KOPT-K1 (cell line): Measurements from ENCODE around the gene CFAP100.

Source experiments
- H3K27ac ChIP-seq: fragments of 200-600 bp; sonication (generic); 2 replicates; pipeline ENCODE4 v1.5.1; 2016; ENCODE audit warnings: antibody characterized with exemption, mild to moderate bottlenecking, low read depth, low read length; ENCODE audit not compliant: poor library complexity, severe bottlenecking
- H3K36me3 ChIP-seq: fragments of 200-600 bp; sonication (generic); 2 replicates; pipeline ENCODE4 v1.5.1; 2017; ENCODE audit warnings: antibody characterized with exemption, mild to moderate bottlenecking, low read length, moderate library complexity; ENCODE audit not compliant: insufficient read depth
- H3K9me3 ChIP-seq: fragments of 200-600 bp; sonication (generic); 2 replicates; pipeline ENCODE4 v1.5.1; 2017; ENCODE audit warnings: antibody characterized with exemption, low read length, mild to moderate bottlenecking; ENCODE audit not compliant: insufficient read depth, poor library complexity, severe bottlenecking

Gene CFAP100

DNA sequence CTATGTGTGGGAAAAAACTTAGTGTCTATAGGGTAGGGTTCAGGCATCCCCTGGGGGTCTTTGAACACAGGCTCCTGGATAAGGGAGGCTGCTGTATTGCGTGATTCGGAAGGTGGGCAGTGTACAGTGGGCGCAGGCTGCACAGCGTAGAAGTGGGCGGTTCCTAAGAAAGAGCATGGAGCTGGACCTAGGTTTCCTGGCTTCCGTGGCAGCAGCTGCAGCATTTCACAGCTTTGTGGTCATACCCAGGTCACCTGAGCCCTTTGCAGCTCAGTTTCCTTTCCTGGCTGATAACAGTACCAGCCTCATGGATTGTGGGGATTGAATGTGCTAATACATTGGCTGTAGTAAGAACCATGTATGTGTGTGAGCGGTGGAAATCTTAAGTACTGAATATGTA lies 22.2 kb downstream of the CFAP100 start:
- no peaks in the 10 kb centered on the region for H3K9me3 ChIP-seq
- H3K36me3 ChIP-seq, result no peaks in the 10 kb centered on the region
- H3K27ac ChIP-seq, result no peak overlapping the region

DNA sequence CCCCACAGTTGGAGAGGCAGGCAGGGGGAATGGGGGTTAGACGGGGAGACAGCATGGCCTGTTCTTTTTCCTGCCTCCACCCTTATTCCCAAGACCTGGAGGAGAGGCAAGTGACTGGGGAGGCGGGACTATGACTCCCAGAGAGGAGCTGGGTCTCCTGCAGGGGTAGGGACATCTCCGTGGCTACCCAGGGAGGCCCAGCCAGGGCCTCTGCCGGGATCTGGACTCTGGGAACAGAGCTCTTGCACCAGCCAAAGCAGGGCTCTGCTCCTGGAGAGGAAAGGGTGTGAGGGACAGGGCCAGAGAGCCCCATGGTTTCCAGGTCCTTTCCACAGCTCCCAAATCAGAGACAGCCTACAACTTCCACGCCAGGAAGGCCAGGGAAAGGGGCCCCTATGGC lies 22.8 kb downstream of the CFAP100 start:
- no peaks in the 10 kb centered on the region for H3K36me3 ChIP-seq

DNA sequence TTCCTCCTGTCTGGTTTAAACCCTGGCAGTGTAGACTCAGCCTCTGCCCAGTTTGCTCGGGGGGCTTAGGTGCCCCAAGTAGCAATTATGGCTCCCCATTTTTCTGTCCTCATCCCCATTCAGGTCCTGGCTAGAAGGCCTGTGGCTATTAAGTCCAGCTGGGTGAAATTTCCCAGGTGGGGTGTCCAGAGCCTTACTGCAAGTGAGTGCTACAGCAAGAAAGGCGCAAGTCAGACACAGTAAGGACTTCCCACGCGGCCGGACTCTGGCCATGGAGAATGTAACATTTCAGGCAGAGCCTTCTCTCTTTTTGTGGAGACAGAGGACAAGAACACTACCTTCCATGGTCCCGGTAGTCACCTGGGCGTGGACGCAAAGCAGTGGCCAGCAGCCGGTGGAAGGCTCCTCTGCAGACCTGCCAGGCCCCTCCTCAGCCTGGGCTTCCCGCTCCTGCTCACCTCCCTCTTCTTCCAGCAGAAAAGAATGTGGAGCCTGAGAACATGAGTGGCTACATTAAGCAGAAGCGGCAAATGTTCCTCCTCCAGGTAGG lies 23.3 kb downstream of the CFAP100 start:
- H3K36me3 ChIP-seq, result no peaks in the 10 kb centered on the region
- H3K27ac ChIP-seq, result no peak overlapping the region

More for the DNA sequence above, 22.8 kb downstream of the CFAP100 start:
- Histone ChIP-seq H3K9me3 (no peaks in the 10 kb centered on the region), H3K27ac (no peak overlapping the region)

DNA sequence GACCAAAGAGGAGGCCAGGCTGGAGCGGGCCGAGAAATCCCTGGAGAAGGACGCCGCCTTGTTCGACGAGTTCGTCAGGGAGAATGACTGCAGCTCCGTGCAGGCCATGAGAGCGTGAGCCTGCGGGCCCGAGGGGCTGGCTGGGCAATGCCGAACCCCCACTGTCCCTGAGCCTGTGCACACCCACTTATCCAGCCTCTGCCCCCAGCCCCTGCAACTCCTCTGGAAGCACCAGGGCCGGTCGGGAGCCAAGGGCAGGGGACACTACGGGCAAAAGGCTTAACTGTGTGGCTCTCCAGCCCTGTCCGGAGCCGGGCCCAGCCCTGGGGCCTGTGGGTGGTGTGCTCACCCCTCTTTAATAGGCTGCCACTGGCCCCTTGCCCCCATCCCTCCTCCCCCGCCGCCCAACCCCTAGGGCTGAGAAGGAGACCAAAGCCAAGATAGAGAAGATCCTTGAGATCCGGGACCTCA lies 24.0 kb downstream of the CFAP100 start:
- no peaks in the 10 kb centered on the region for H3K36me3 ChIP-seq
- no peaks in the 10 kb centered on the region for H3K9me3 ChIP-seq
- H3K27ac ChIP-seq, result no peak overlapping the region

More for the DNA sequence above, 23.3 kb downstream of the CFAP100 start:
- H3K9me3 ChIP-seq, result no peaks in the 10 kb centered on the region

DNA sequence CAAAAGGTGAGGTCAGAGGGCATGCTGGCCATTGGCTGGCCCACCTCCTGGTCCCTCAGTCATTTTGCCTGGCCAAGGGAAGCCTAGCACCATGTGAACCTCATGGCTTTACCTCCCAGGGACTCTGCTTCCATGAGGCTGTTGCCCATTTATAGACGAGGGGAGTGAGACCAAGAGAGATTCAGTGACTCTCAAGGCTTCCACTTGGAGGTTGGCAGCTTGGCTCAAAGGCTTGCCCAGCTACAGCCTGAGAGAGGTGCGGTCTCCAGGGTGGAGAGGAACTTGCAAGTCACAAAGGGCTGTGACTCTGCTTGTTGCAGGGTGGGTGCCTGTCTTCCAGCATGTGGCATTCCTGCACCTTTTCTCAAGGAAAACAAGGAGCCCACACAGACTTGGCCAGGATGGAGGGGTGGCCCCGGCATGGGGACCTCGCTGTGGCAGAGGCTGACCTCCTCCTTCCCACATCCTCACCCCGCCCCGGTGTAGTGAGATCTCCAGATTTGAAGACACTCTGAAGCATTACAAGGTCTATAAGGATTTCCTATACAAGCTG lies 24.5 kb downstream of the CFAP100 start:
- no peak overlapping the region for H3K27ac ChIP-seq
- H3K36me3 ChIP-seq, result no peaks in the 10 kb centered on the region
- H3K9me3 ChIP-seq, result no peaks in the 10 kb centered on the region

- no peak overlapping the region for H3K27ac ChIP-seq
- peaks cover 4% of the 10 kb centered on the region for H3K9me3 ChIP-seq
- no peaks in the 10 kb centered on the region for H3K36me3 ChIP-seq
These were observed 25.4 kb downstream of the CFAP100 start for GRCh38 chr3:126419886-126420786.

DNA sequence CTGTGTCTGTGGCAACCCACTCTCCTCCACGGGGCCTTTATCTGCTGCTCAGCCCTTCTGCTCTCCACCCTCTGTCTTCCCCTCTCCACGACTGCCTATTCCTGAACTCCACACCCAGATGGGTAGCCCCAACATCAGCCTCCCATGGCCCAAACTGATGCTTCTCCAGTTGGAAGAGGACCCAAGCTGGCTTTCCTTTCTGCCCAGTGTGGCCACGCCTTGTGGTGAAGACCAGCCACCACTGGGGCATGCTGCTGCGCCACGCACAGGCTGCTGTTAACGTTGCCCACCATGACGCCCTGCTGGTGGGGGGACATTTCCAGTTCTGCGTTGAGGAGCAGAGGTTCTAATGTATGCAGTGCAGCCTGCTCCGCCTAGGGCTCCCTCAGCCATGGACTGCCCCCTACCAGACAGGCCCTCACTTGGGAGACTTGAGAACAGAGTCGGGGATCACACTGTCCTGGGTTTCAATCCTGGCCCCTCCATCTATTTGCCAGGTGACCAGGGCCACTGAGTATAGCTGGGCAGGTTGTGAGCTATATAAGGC lies 26.9 kb downstream of the CFAP100 start:
- H3K27ac ChIP-seq, result no peak overlapping the region
- no peaks in the 10 kb centered on the region for H3K36me3 ChIP-seq
- H3K9me3 ChIP-seq, result peaks cover 16% of the 10 kb centered on the region

- Histone ChIP-seq H3K36me3 (no peaks in the 10 kb centered on the region), H3K27ac (no peak overlapping the region), H3K9me3 (peaks cover 18% of the 10 kb centered on the region)
These were observed 27.4 kb downstream of the CFAP100 start for GRCh38 chr3:126422121-126422520.

GRCh38 chr3:126422571-126423091 lies 27.9 kb downstream of the CFAP100 start:
- Histone ChIP-seq H3K9me3 (peaks cover 23% of the 10 kb centered on the region), H3K36me3 (no peaks in the 10 kb centered on the region), H3K27ac (no peak overlapping the region)

DNA sequence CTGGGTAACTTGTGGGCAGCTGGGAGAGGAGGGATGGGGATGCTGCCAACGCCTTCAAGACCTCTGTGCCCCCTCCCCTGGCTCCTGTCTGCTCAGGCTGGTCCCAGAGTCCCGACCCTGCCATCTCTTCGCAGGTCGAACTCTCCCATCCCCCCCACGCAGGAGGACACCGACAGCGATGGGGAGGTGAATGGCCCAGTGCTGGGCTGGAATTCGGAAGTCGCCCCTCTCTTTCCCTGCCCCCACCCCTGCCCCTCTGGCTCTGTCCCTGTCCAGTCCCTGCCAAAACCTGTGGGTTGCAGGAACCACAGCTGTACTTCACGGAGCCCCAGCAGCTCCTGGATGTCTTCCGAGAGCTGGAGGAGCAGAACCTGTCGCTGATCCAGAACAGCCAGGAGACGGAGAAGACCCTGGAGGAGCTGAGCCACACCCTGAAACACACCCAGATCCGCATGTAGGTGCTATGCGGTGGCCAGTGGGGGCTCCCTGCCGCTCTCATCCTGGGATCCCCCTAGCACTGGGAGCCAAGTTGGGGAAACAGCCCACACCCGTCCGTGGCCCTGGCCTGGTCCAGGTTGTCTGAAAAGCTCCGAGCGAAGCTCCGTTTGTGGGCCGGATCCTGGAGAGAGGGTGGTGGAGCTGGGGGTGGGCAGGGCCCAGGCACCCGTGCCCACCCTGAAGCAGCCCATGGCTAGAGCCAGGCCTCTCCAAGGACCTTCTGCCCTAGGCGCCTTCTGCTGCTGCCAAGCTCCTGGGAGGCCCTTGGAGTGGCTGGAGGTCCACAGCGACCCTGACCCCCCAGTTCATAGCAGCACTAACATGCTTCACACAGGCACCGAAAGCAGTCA lies 28.7 kb downstream of the CFAP100 start:
- Histone ChIP-seq H3K36me3 (no peaks in the 10 kb centered on the region), H3K9me3 (peaks cover 28% of the 10 kb centered on the region), H3K27ac (no peak overlapping the region)

GRCh38 chr3:126424039-126424717 lies 29.5 kb downstream of the CFAP100 start:
- Histone ChIP-seq H3K27ac (no peak overlapping the region), H3K9me3 (peaks cover 28% of the 10 kb centered on the region), H3K36me3 (no peaks in the 10 kb centered on the region)

DNA sequence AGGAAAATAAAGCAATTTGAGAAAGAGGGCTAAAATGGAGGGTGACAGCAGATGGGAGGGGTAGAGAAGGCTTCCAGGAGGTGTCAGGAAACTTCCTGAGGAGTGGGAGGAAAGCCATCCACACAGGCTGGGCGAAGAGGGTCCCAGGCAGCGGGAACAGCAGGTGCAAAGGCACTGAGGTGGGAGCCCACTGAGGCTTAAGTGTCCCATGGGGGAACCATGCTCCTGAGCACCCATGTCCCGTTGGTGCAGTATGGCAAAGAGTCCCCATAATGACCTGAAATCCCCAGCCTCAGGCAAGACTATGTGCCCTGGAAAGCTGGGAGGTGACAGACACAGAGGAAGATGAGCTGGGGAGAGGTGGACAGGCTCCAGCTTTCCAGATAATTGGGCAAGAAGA lies 30.0 kb downstream of the CFAP100 start:
- Histone ChIP-seq H3K9me3 (peaks cover 28% of the 10 kb centered on the region), H3K36me3 (no peaks in the 10 kb centered on the region), H3K27ac (no peak overlapping the region)

DNA sequence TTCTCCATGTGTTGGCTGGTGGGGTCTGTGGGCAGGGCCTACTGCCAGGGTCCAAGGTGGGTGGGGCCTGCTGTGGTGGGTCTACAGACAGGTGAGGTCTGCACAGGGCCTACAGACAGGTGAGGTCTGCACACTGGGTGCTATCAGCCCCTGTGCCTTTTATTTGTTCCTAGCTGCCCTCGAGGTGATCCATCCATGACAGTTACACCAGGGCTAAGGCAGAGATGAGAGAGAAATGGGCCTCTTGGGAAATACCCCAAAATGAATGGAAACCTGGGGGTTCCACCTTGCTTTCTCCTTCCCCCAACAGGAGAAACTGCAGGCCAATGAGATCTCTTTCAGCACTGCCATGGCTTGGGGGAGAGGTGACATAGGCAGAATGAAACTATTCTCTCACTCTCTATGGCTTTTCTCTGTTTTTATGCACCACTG lies 36.4 kb downstream of the CFAP100 start:
- Histone ChIP-seq H3K36me3 (peaks cover 4% of the 10 kb centered on the region; the same call in 1 of the 2 replicates), H3K9me3 (peaks cover 15% of the 10 kb centered on the region), H3K27ac (no peak overlapping the region)
